ENCODE measurements around the gene RANBP3L.

RANBP3L gene

GRCh38 chr5:36243653-36244052 is 58.0 kb downstream of the RANBP3L start:
- DNase-seq (ENCODE audit: low read depth in 2 of 2): no peak

GRCh38 chr5:36242534-36243485 is 58.9 kb downstream of the RANBP3L start:
- no peak for DNase-seq (ENCODE audit: low read depth in 2 of 2)

GRCh38 chr5:36241631-36242533 is 59.8 kb downstream of the RANBP3L start, which contains the start of gene NADK2:
NADK2 (minus strand) TSS chr5:36241925; CDS start chr5:36241798, 127 bp downstream.
- DNase-seq (ENCODE audit: low read depth in 2 of 2): peak; percentile 88 to 89

- peak; percentile 10 to 20 for DNase-seq (ENCODE audit: low read depth in 2 of 2)
These were observed 60.7 kb downstream of the RANBP3L start for GRCh38 chr5:36240779-36241630.

- DNase-seq (ENCODE audit: low read depth in 2 of 2): no peak
These were observed 62.1 kb downstream of the RANBP3L start for GRCh38 chr5:36239370-36240293.

GRCh38 chr5:36238502-36239295 is 63.0 kb downstream of the RANBP3L start:
- no peak for DNase-seq (ENCODE audit: low read depth in 2 of 2)

GRCh38 chr5:36237751-36238150 is 64.0 kb downstream of the RANBP3L start:
- DNase-seq (ENCODE audit: low read depth in 2 of 2): no peak

- no peak for DNase-seq (ENCODE audit: low read depth in 2 of 2)
These were observed 64.9 kb downstream of the RANBP3L start for GRCh38 chr5:36236801-36237200.

GRCh38 chr5:36232533-36232932 is 69.2 kb downstream of the RANBP3L start:
- no peak for DNase-seq (ENCODE audit: low read depth in 2 of 2)

- no peak for DNase-seq (ENCODE audit: low read depth in 2 of 2)
These were observed 71.4 kb downstream of the RANBP3L start for GRCh38 chr5:36230151-36230790.

GRCh38 chr5:36228505-36228904 is 73.2 kb downstream of the RANBP3L start:
- DNase-seq (ENCODE audit: low read depth in 2 of 2): no peak

- no peak for DNase-seq (ENCODE audit: low read depth in 2 of 2)
These were observed 74.7 kb downstream of the RANBP3L start for GRCh38 chr5:36227046-36227445.

- no peak for DNase-seq (ENCODE audit: low read depth in 2 of 2)
These were observed 79.1 kb downstream of the RANBP3L start for GRCh38 chr5:36222620-36223019.

GRCh38 chr5:36217988-36218387 is 83.7 kb downstream of the RANBP3L start:
- no peak for DNase-seq (ENCODE audit: low read depth in 2 of 2)

GRCh38 chr5:36217567-36217966 is 84.1 kb downstream of the RANBP3L start:
- no peak for DNase-seq (ENCODE audit: low read depth in 2 of 2)

- no peak for DNase-seq (ENCODE audit: low read depth in 2 of 2)
These were observed 85.8 kb downstream of the RANBP3L start for GRCh38 chr5:36215910-36216309.

- DNase-seq (ENCODE audit: low read depth in 2 of 2): no peak
These were observed 87.3 kb downstream of the RANBP3L start for GRCh38 chr5:36214436-36214835.

- DNase-seq (ENCODE audit: low read depth in 2 of 2): no peak
These were observed 92.0 kb downstream of the RANBP3L start for GRCh38 chr5:36209664-36210063.

GRCh38 chr5:36208786-36209185 is 92.9 kb downstream of the RANBP3L start:
- DNase-seq (ENCODE audit: low read depth in 2 of 2): no peak

Measured in stimulated activated CD8-positive, alpha-beta memory T cell treated with anti-CD3 and anti-CD28 coated beads, Interleukin-15, amount 100 ng/mL, for 48 hours (primary cell).